H9 (cell line): ENCODE data around the gene POFUT2. TPM values are rescaled to one million over a fixed set of nuclear protein-coding genes. Genes with fewer than 3 reads are reported as not detected.
A peak's percentile ranks its signal among the peaks of the same experiment; 100 is the strongest.

ENCODE experiments used
- DNase-seq: peaks from one replicate; pipeline ENCODE4 v3.0.0-alpha.2; 2017
- H2AFZ ChIP-seq: one replicate; pipeline ENCODE4 v1.6.1; 2013; ENCODE audit warnings: mild to moderate bottlenecking, low read length, control low read depth, moderate library complexity
- H2AK5ac ChIP-seq: 2 replicates; pipeline ENCODE4 v1.6.1; 2013; ENCODE audit warnings: low read length, control low read depth, mixed read lengths; ENCODE audit not compliant: insufficient read length
- H2BK120ac ChIP-seq: one replicate; pipeline ENCODE4 v1.6.1; 2013; ENCODE audit warnings: low read depth, mild to moderate bottlenecking, low read length, control low read depth, inconsistent platforms; ENCODE audit not compliant: poor library complexity, severe bottlenecking
- H2BK12ac ChIP-seq: 2 replicates; pipeline ENCODE4 v1.6.1; 2013; ENCODE audit warnings: low read length, control low read depth, mixed read lengths, low read depth; ENCODE audit not compliant: insufficient read length
- H2BK15ac ChIP-seq: 2 replicates; pipeline ENCODE4 v1.6.1; 2013; ENCODE audit warnings: low read depth, low read length, control low read depth
- H2BK20ac ChIP-seq: one replicate; pipeline ENCODE4 v1.6.1; 2013; ENCODE audit warnings: low read depth, mild to moderate bottlenecking, low read length, control low read depth, inconsistent platforms; ENCODE audit not compliant: poor library complexity, severe bottlenecking
- H2BK5ac ChIP-seq: 2 replicates; pipeline ENCODE4 v1.6.1; 2013; ENCODE audit warnings: low read length, control low read depth, mixed read lengths; ENCODE audit not compliant: insufficient read length
- H3K14ac ChIP-seq: 2 replicates; pipeline ENCODE4 v1.6.1; 2013; ENCODE audit warnings: low read length, control low read depth; ENCODE audit not compliant: insufficient read depth
- H3K18ac ChIP-seq: 2 replicates; pipeline ENCODE4 v1.6.1; 2013; ENCODE audit warnings: low read depth, mild to moderate bottlenecking, mixed read lengths, low read length, control low read depth; ENCODE audit not compliant: insufficient read length
- H3K23ac ChIP-seq: 2 replicates; pipeline ENCODE4 v1.6.1; 2013; ENCODE audit warnings: low read length, control low read depth, mixed read lengths, low read depth; ENCODE audit not compliant: insufficient read length
- H3K23me2 ChIP-seq: 2 replicates; pipeline ENCODE4 v1.6.1; 2013; ENCODE audit warnings: low read depth, mild to moderate bottlenecking, mixed read lengths, low read length, control low read depth; ENCODE audit not compliant: insufficient read length, poor library complexity, severe bottlenecking
- H3K27ac ChIP-seq: 2 replicates; pipeline ENCODE4 v1.5.1; 2013; ENCODE audit warnings: low read length, control low read depth, mixed read lengths, low read depth; ENCODE audit not compliant: insufficient read length
- H3K27me3 ChIP-seq: 2 replicates; pipeline ENCODE4 v1.6.1; 2013; ENCODE audit warnings: low read length, control low read depth, inconsistent platforms; ENCODE audit not compliant: insufficient read depth
- H3K4ac ChIP-seq: 2 replicates; pipeline ENCODE4 v1.6.1; 2013; ENCODE audit warnings: low read depth, mild to moderate bottlenecking, control low read depth, inconsistent platforms, low read length, moderate library complexity
- H3K4me1 ChIP-seq: 2 replicates; pipeline ENCODE4 v1.6.1; 2013; ENCODE audit warnings: low read length, control low read depth, inconsistent platforms; ENCODE audit not compliant: insufficient read depth
- H3K4me2 ChIP-seq: 2 replicates; pipeline ENCODE4 v1.6.1; 2013; ENCODE audit warnings: low read length, control low read depth, mixed read lengths; ENCODE audit not compliant: insufficient read length, insufficient read depth
- H3K56ac ChIP-seq: 2 replicates; pipeline ENCODE4 v1.6.1; 2013; ENCODE audit warnings: low read depth, mild to moderate bottlenecking, mixed read lengths, low read length, control low read depth; ENCODE audit not compliant: insufficient read length
- H3K79me1 ChIP-seq: 2 replicates; pipeline ENCODE4 v1.6.1; 2013; ENCODE audit warnings: low read depth, mild to moderate bottlenecking, moderate library complexity, low read length, control low read depth, inconsistent platforms; ENCODE audit not compliant: insufficient read depth, poor library complexity, severe bottlenecking
- H3K79me2 ChIP-seq: 2 replicates; pipeline ENCODE4 v1.6.1; 2013; ENCODE audit warnings: low read length, control low read depth, inconsistent platforms; ENCODE audit not compliant: insufficient read depth
- H3K9ac ChIP-seq: 2 replicates; pipeline ENCODE4 v1.6.1; 2013; ENCODE audit warnings: low read length, control low read depth, mixed read lengths; ENCODE audit not compliant: insufficient read length; ENCODE audit errors: extremely low read depth
- H3K9me3 ChIP-seq: one replicate; pipeline ENCODE4 v1.6.1; 2013; ENCODE audit warnings: low read depth, low read length, inconsistent platforms; ENCODE audit not compliant: control insufficient read depth
- H3T11ph ChIP-seq: one replicate; pipeline ENCODE4 v1.6.1; 2013; ENCODE audit warnings: mild to moderate bottlenecking, low read length, control low read depth, inconsistent platforms
- H4K20me1 ChIP-seq: one replicate; pipeline ENCODE4 v1.6.1; 2013; ENCODE audit not compliant: control insufficient read depth, insufficient read length, insufficient read depth
- H4K5ac ChIP-seq: 2 replicates; pipeline ENCODE4 v1.6.1; 2013; ENCODE audit warnings: low read depth, mild to moderate bottlenecking, mixed read lengths, low read length, control low read depth; ENCODE audit not compliant: insufficient read length
- H4K8ac ChIP-seq: replicated peaks from 2 replicates; pipeline ENCODE4 v1.6.1; 2013; ENCODE audit warnings: low read length, control low read depth, mixed read lengths, low read depth; ENCODE audit not compliant: insufficient read length
- H4K91ac ChIP-seq: 2 replicates; pipeline ENCODE4 v1.6.1; 2013; ENCODE audit warnings: low read depth, mild to moderate bottlenecking, moderate library complexity, mixed read lengths, low read length, control low read depth; ENCODE audit not compliant: insufficient read length
- H3K27ac Mint-ChIP-seq, 3 experiments: 2 replicates in 2 of 3; 3 replicates in 1 of 3; pipeline ENCODE4 v1.8.0; 2020 to 2021; ENCODE audit warnings: mixed read lengths in 3 of 3, mild to moderate bottlenecking in 1 of 3, moderate library complexity in 1 of 3
- H3K27me3 Mint-ChIP-seq: 2 replicates; pipeline ENCODE4 v1.8.0; 2021; ENCODE audit warnings: low read depth, mild to moderate bottlenecking, moderate library complexity, mixed read lengths
- H3K36me3 Mint-ChIP-seq, 3 experiments: 2 replicates in 2 of 3; 3 replicates in 1 of 3; pipeline ENCODE4 v1.8.0; 2020 to 2021; ENCODE audit warnings: low read depth in 3 of 3, mixed read lengths in 3 of 3; ENCODE audit not compliant: insufficient read depth in 1 of 3
- H3K4me1 Mint-ChIP-seq, 2 experiments: 2 replicates each; pipeline ENCODE4 v1.8.0; 2020; ENCODE audit warnings: mixed read lengths in 2 of 2
- H3K4me3 Mint-ChIP-seq, 2 experiments: 2 replicates in 1 of 2; 3 replicates in 1 of 2; pipeline ENCODE4 v1.8.0; 2020 to 2021; ENCODE audit warnings: mild to moderate bottlenecking in 2 of 2, mixed read lengths in 2 of 2, moderate library complexity in 1 of 2
- H3K9me3 Mint-ChIP-seq, 2 experiments: 2 replicates in 1 of 2; 3 replicates in 1 of 2; pipeline ENCODE4 v1.8.0; 2020; ENCODE audit warnings: mild to moderate bottlenecking in 2 of 2, mixed read lengths in 2 of 2, moderate library complexity in 1 of 2
- CTCF ChIP-seq: fragments of 200-600 bp; sonication (generic); conservative IDR thresholded peaks from 3 replicates; pipeline ENCODE4 v1.8.0; 2021; ENCODE audit warnings: antibody characterized with exemption, mild to moderate bottlenecking
- WGBS: extraction: QIAGEN DNeasy Blood & Tissue Kit; methylation state at CpG from one replicate; pipeline ENCODE4 v1.1.7; 2013; ENCODE audit warnings: missing lambda C conversion rate, low lambda C conversion rate, mixed read lengths; ENCODE audit not compliant: insufficient read length; ENCODE audit errors: extremely low coverage; 5-methylcytosine and 5-hydroxymethylcytosine counted together
- total RNA-seq: library from RNA; stranded (reverse); gene quantifications from 2 replicates; pipeline ENCODE4 v1.2.1, GENCODE V29; 2021

POFUT2 gene
- total RNA-seq, 1 experiment from 2014 or later, result 34.8 TPM

- Histone ChIP-seq H3K79me1 (no peaks in the 10 kb centered on the region), H2AK5ac (no peak overlapping the region), H3K23ac (no peak overlapping the region), H3K9ac (no peak overlapping the region), H3K4me2 (no peak overlapping the region), H3K23me2 (peaks cover 2% of the 10 kb centered on the region), H2BK20ac (no peak overlapping the region), H2BK15ac (no peak overlapping the region), H2BK120ac (no peak overlapping the region), H3K4me1 (no peaks in the 10 kb centered on the region), H3K4ac (no peak overlapping the region), H2AFZ (no peak overlapping the region), H2BK12ac (no peak overlapping the region), H3K18ac (no peak overlapping the region), H4K5ac (no peak overlapping the region), H3K27ac (no peak overlapping the region), H3K27me3 (no peaks in the 10 kb centered on the region), H2BK5ac (no peak overlapping the region), H3K56ac (no peak overlapping the region), H3T11ph (no peak overlapping the region), H3K9me3 (no peaks in the 10 kb centered on the region), H4K20me1 (no peaks in the 10 kb centered on the region), H3K14ac (no peak overlapping the region), H3K79me2 (no peaks in the 10 kb centered on the region), H4K8ac (no peak overlapping the region), H4K91ac (no peak overlapping the region)
- peak; percentile 21 for DNase-seq
- H3K36me3 Mint-ChIP-seq, result peaks cover 0 to 18% (median 5%) of the 10 kb centered on the region in 3 experiments; a peak in 4 of 7 replicates
- no peak overlapping the region for H3K4me3 Mint-ChIP-seq
- no peak overlapping the region for H3K27ac Mint-ChIP-seq
- peaks cover 17 to 18% of the 10 kb centered on the region in 2 experiments for H3K4me1 Mint-ChIP-seq
- peaks cover 17% of the 10 kb centered on the region for H3K27me3 Mint-ChIP-seq
- no CpG with 5 or more reads among the region's 8 CpGs for WGBS
- peaks cover 31 to 32% of the 10 kb centered on the region in 2 experiments for H3K9me3 Mint-ChIP-seq
- no peak for TF ChIP-seq CTCF
Observed at GRCh38 chr21:45244799-45245340, 42.8 kb downstream of the POFUT2 start.
